Fibroblast of lung (primary cell): ENCODE measurements around the gene ACOT6. TPM values are rescaled to one million over a fixed set of nuclear protein-coding genes. Genes with fewer than 3 reads are reported as not detected.
A peak's percentile ranks its signal among the peaks of the same experiment; 100 is the strongest.

Experiments used
- DNase-seq, 2 donors: peaks; one replicate each; pipeline versions ENCODE4 v3.0.0 to v3.0.0-alpha.2; 2010; ENCODE audit warnings: low read depth in 2 of 2
- H2AFZ ChIP-seq: 2 replicates; pipeline ENCODE4 v1.5.1; 2012; ENCODE audit warnings: low read length, control low read depth, inconsistent platforms
- H3K27ac ChIP-seq: 2 replicates; pipeline ENCODE4 v1.5.1; 2011; ENCODE audit warnings: low read length, control low read depth; ENCODE audit not compliant: insufficient read depth
- H3K27me3 ChIP-seq: 2 replicates; pipeline ENCODE4 v1.5.1; 2011; ENCODE audit warnings: mild to moderate bottlenecking, low read length; ENCODE audit not compliant: control insufficient read depth, insufficient read depth
- H3K36me3 ChIP-seq: 2 replicates; pipeline ENCODE4 v1.5.1; 2011; ENCODE audit warnings: low read length; ENCODE audit not compliant: control insufficient read depth, insufficient read depth
- H3K4me1 ChIP-seq: 2 replicates; pipeline ENCODE4 v1.5.1; 2011; ENCODE audit warnings: low read length; ENCODE audit not compliant: control insufficient read depth, insufficient read depth; ENCODE audit errors: extremely low read depth
- H3K4me2 ChIP-seq: 2 replicates; pipeline ENCODE4 v1.5.1; 2011; ENCODE audit warnings: low read length, control low read depth; ENCODE audit not compliant: insufficient read depth; ENCODE audit errors: extremely low read depth
- H3K4me3 ChIP-seq, 4 experiments: fragments of 200-600 bp in 1 of 4; sonication (generic) in 1 of 4; replicated peaks in 1 of 4; 2 replicates each; pipeline ENCODE4 v1.5.1; 2011 to 2016; ENCODE audit warnings: low read length in 4 of 4, low read depth in 3 of 4, mild to moderate bottlenecking in 3 of 4, control low read depth in 2 of 4, inconsistent platforms in 1 of 4, mixed read lengths in 1 of 4; ENCODE audit not compliant: insufficient read depth in 1 of 4; ENCODE audit errors: control extremely low read depth in 1 of 4
- H3K79me2 ChIP-seq: 2 replicates; pipeline ENCODE4 v1.5.1; 2012; ENCODE audit warnings: mild to moderate bottlenecking, low read length, inconsistent platforms; ENCODE audit not compliant: control insufficient read depth, insufficient read depth
- H3K9ac ChIP-seq: 2 replicates; pipeline ENCODE4 v1.5.1; 2011; ENCODE audit warnings: mild to moderate bottlenecking, low read length, control low read depth; ENCODE audit not compliant: insufficient read depth
- H3K9me3 ChIP-seq: 2 replicates; pipeline ENCODE4 v1.5.1; 2012; ENCODE audit warnings: low read depth, low read length; ENCODE audit not compliant: control insufficient read depth, insufficient read depth
- H4K20me1 ChIP-seq: 2 replicates; pipeline ENCODE4 v1.5.1; 2011; ENCODE audit warnings: low read length; ENCODE audit not compliant: control insufficient read depth, insufficient read depth; ENCODE audit errors: extremely low read depth
- EZH2 ChIP-seq: IDR thresholded peaks from 2 replicates; pipeline ENCODE4 v1.5.1; 2012; ENCODE audit warnings: low read length, control low read depth, mild to moderate bottlenecking; ENCODE audit errors: missing control alignments
- polyA plus RNA-seq, 2 donors: library from polyadenylated mRNA; depleted of rRNA in 1 of 2; stranded (reverse) in 1 of 2; unstranded in 1 of 2; fragments of >200 nt; gene quantifications; 2 replicates each; pipeline ENCODE4 v1.2.1, GENCODE V29; 2011 to 2012; ENCODE audit warnings: missing spikeins in 1 of 2
- total RNA-seq: library from RNA; depleted of rRNA; stranded (reverse); fragments of >200 nt; gene quantifications from 2 replicates; pipeline ENCODE4 v1.2.1, GENCODE V29; 2014
- TF ChIP-seq, protein P1 (sequence below), 2 donors: IDR thresholded peaks in 1 of 2; conservative IDR thresholded peaks in 1 of 2; 1 replicate in 1 of 2; 2 replicates in 1 of 2; pipeline ENCODE4 v1.5.1; 2011 to 2012; ENCODE audit warnings: low read length in 2 of 2, control low read depth in 1 of 2, inconsistent platforms in 1 of 2, low read depth in 1 of 2, mild to moderate bottlenecking in 1 of 2

The ACOT6 gene
- total and polyA plus RNA-seq, 2 donors (not counting 1 experiment from before 2014, with no cell fraction given) = not detected

DNA sequence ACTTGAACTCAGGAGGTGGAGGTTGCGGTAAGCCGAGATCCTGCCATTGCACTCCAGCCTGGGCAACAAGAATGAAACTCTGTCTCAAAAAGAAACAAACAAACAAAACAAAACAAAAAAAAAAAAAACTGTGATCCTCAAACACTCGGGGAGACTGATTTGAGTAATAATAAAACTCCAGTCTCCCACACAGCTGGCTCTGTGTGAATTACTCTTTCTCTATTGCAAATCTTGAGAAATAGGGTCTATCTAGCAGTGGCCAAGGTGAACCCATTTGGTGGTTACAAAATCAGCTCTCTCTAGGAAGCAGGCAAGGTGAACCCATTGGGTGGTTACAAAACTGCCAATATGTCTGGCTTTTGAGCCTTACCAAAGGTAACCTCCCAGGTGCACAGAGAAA lies 6.0 kb upstream of the ACOT6 start:
- H3K9ac ChIP-seq = no peak overlapping the region
- H3K4me2 ChIP-seq = no peak overlapping the region
- H4K20me1 ChIP-seq = no peaks in the 10 kb centered on the region
- H3K27ac ChIP-seq = no peak overlapping the region
- TF ChIP-seq, protein P1, sequence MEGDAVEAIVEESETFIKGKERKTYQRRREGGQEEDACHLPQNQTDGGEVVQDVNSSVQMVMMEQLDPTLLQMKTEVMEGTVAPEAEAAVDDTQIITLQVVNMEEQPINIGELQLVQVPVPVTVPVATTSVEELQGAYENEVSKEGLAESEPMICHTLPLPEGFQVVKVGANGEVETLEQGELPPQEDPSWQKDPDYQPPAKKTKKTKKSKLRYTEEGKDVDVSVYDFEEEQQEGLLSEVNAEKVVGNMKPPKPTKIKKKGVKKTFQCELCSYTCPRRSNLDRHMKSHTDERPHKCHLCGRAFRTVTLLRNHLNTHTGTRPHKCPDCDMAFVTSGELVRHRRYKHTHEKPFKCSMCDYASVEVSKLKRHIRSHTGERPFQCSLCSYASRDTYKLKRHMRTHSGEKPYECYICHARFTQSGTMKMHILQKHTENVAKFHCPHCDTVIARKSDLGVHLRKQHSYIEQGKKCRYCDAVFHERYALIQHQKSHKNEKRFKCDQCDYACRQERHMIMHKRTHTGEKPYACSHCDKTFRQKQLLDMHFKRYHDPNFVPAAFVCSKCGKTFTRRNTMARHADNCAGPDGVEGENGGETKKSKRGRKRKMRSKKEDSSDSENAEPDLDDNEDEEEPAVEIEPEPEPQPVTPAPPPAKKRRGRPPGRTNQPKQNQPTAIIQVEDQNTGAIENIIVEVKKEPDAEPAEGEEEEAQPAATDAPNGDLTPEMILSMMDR (conservative IDR thresholded peaks at IDR 0.05 in 1 of 2, IDR thresholded peaks at IDR 0.05 in 1 of 2; ENCODE audit: low read depth in 1 of 2, low read length in 2 of 2) = no peak
- TF ChIP-seq EZH2 = no peak
- no peaks in the 10 kb centered on the region for H3K36me3 ChIP-seq
- no peaks in the 10 kb centered on the region for H3K79me2 ChIP-seq
- H2AFZ ChIP-seq = no peak overlapping the region
- H3K9me3 ChIP-seq = no peaks in the 10 kb centered on the region
- no peak for DNase-seq
- no peaks in the 10 kb centered on the region for H3K27me3 ChIP-seq
- H3K4me3 ChIP-seq = no peak overlapping the region
- H3K4me1 ChIP-seq = no peaks in the 10 kb centered on the region

DNA sequence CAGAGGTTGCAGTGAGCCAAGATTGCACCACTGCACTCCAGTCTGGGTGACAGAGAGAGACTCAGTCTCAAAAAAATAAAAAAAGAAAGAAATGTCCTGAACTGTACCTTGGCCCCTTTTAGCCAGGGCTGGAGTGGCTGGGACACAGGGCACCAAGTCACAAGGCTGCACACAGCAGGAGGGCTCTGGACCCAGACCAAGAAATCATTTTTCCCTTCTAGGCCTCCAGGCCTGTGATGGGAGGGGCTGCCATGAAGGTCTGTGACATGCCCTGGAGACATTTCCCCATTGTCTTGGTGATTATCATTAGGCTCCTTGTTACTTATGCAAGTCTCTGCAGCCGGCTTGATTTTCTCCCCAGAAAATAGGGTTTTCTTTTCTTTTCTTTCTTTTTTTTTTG lies 5.1 kb upstream of the ACOT6 start:
- Histone ChIP-seq H3K9ac (no peak overlapping the region), H3K36me3 (no peaks in the 10 kb centered on the region), H3K4me3 (no peak overlapping the region), H4K20me1 (no peaks in the 10 kb centered on the region), H3K27ac (no peak overlapping the region), H3K27me3 (no peaks in the 10 kb centered on the region), H3K4me1 (no peaks in the 10 kb centered on the region), H3K4me2 (no peak overlapping the region), H3K9me3 (no peaks in the 10 kb centered on the region), H3K79me2 (no peaks in the 10 kb centered on the region), H2AFZ (no peak overlapping the region)
- DNase-seq = no peak
- TF ChIP-seq, protein P1 (conservative IDR thresholded peaks at IDR 0.05 in 1 of 2, IDR thresholded peaks at IDR 0.05 in 1 of 2; ENCODE audit: low read depth in 1 of 2, low read length in 2 of 2) = no peak
- TF ChIP-seq EZH2 = no peak

DNA sequence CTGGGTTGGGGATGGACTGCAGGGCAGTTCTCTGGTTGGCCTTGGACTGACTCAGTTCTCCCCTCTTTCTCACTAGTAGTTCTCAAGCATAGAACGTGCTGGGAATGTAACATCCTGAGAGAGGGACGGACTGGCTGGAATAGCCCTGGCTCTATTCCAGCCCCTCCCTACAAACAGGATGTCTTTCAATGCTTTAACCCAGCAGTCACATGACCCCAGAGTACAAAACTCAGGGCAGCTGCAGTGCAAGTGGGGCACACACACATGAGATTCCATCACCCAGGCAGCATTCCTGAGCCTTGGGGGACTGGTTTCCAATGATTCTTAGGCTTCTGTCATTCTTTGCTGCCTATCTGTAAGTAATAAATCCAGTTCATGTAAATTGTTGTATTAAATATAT lies 1.6 kb upstream of the ACOT6 start:
- no peaks in the 10 kb centered on the region for H3K4me1 ChIP-seq
- H3K27me3 ChIP-seq = no peaks in the 10 kb centered on the region
- H3K9ac ChIP-seq = no peak overlapping the region
- no peak overlapping the region for H3K4me2 ChIP-seq
- no peaks in the 10 kb centered on the region for H3K79me2 ChIP-seq
- no peak overlapping the region for H3K27ac ChIP-seq
- peak; percentile 9 to 39 for DNase-seq
- no peaks in the 10 kb centered on the region for H4K20me1 ChIP-seq
- no peaks in the 10 kb centered on the region for H3K36me3 ChIP-seq
- no peak for TF ChIP-seq EZH2
- TF ChIP-seq, protein P1 (conservative IDR thresholded peaks at IDR 0.05 in 1 of 2, IDR thresholded peaks at IDR 0.05 in 1 of 2; ENCODE audit: low read depth in 1 of 2, low read length in 2 of 2) = no peak
- no peak overlapping the region for H3K4me3 ChIP-seq
- no peak overlapping the region for H2AFZ ChIP-seq
- H3K9me3 ChIP-seq = no peaks in the 10 kb centered on the region
